Endothelial cell of umbilical vein (primary cell): ENCODE results near the gene SORCS3. TPM values are rescaled to one million over a fixed set of nuclear protein-coding genes. Genes with fewer than 3 reads are reported as not detected.

Experiments
- BruUV-seq: library from RNA; stranded (reverse); fragments of 400-500 nt; replicated peaks from 2 replicates; lab custom pipeline; 2021; lab: Mats Ljungman, UMichigan
- CTCF ChIA-PET: fragments of 300-600, 350-600 bp; sonication (Branson Sonifier 250); formaldehyde crosslinking; loops from one replicate; lab custom pipeline; 2021; ENCODE audit warnings: antibody characterized with exemption, inconsistent platforms; lab: Charles Lee
- POLR2A ChIA-PET: fragments of 300-600, 350-600 bp; sonication (Branson Sonifier 250); formaldehyde crosslinking; loops from one replicate; lab custom pipeline; 2021; ENCODE audit warnings: antibody characterized with exemption, inconsistent platforms; lab: Charles Lee
- DNase-seq: peaks from one replicate; pipeline ENCODE4 v3.0.0-alpha.2; 2011; ENCODE audit warnings: low read depth, low spot score
- FAIRE-seq: peaks from 2 replicates; lab custom pipeline; 2011; peaks lifted over from hg19 to GRCh38; lab: Jason Lieb, UNC
- H2AFZ ChIP-seq: 2 replicates; pipeline ENCODE4 v1.6.0; 2012; ENCODE audit warnings: low read depth, low read length, control low read depth, inconsistent platforms
- H3K27ac ChIP-seq: 2 replicates; pipeline ENCODE4 v1.5.1; 2011; ENCODE audit warnings: low read depth, mild to moderate bottlenecking, control low read depth, low read length, moderate library complexity; ENCODE audit not compliant: insufficient read depth
- H3K27me3 ChIP-seq, 2 experiments: 2 replicates each; pipeline versions ENCODE4 v1.6.0 to v1.6.1; 2011; ENCODE audit warnings: low read length in 2 of 2, mixed read lengths in 1 of 2; ENCODE audit not compliant: control insufficient read depth in 2 of 2, insufficient read depth in 2 of 2
- H3K36me3 ChIP-seq, 2 experiments: 2 replicates in 1 of 2; 3 replicates in 1 of 2; pipeline ENCODE4 v1.5.1; 2011; ENCODE audit warnings: low read length in 2 of 2, mild to moderate bottlenecking in 1 of 2, moderate library complexity in 1 of 2; ENCODE audit not compliant: control insufficient read depth in 2 of 2, insufficient read depth in 2 of 2; ENCODE audit errors: extremely low read depth in 1 of 2
- H3K4me1 ChIP-seq: 3 replicates; pipeline ENCODE4 v1.5.1; 2011; ENCODE audit warnings: mild to moderate bottlenecking, low read length; ENCODE audit not compliant: control insufficient read depth, insufficient read depth; ENCODE audit errors: extremely low read depth
- H3K4me2 ChIP-seq: 2 replicates; pipeline ENCODE4 v1.6.1; 2011; ENCODE audit warnings: low read length, control low read depth, mixed read lengths; ENCODE audit not compliant: insufficient read depth
- H3K4me3 ChIP-seq, 3 experiments: fragments of 200-600 bp in 1 of 3; sonication (generic), shearing (Covaris generic) in 1 of 3; replicated peaks in 1 of 3; 2 replicates each; pipeline ENCODE4 v1.5.1; 2011 to 2016; ENCODE audit warnings: control low read depth in 3 of 3, low read length in 3 of 3, mild to moderate bottlenecking in 2 of 3, inconsistent platforms in 1 of 3, low read depth in 1 of 3, moderate library complexity in 1 of 3; ENCODE audit not compliant: insufficient read depth in 1 of 3
- H3K79me2 ChIP-seq: 2 replicates; pipeline ENCODE4 v1.6.0; 2012; ENCODE audit warnings: low read length, inconsistent platforms; ENCODE audit not compliant: control insufficient read depth, insufficient read depth
- H3K9ac ChIP-seq: replicated peaks from 2 replicates; pipeline ENCODE3; 2011; ENCODE audit warnings: low read length, control low read depth; ENCODE audit not compliant: insufficient read depth; ENCODE audit errors: extremely low read depth
- H3K9me1 ChIP-seq: replicated peaks from 3 replicates; pipeline ENCODE4 v1.6.0; 2011; ENCODE audit warnings: mild to moderate bottlenecking, low read length; ENCODE audit not compliant: control insufficient read depth, insufficient read depth; ENCODE audit errors: extremely low read depth
- H3K9me3 ChIP-seq: replicated peaks from 2 replicates; pipeline ENCODE4 v1.5.1; 2012; ENCODE audit warnings: low read length, inconsistent platforms; ENCODE audit not compliant: control insufficient read depth, insufficient read depth
- H4K20me1 ChIP-seq: replicated peaks from 2 replicates; pipeline ENCODE3; 2011; ENCODE audit warnings: mild to moderate bottlenecking, low read length; ENCODE audit not compliant: control insufficient read depth, insufficient read depth; ENCODE audit errors: extremely low read depth
- EZH2 ChIP-seq: IDR thresholded peaks from 2 replicates; pipeline ENCODE4 v1.6.1; 2012; ENCODE audit warnings: borderline replicate concordance, low read depth, mild to moderate bottlenecking, moderate library complexity, low read length, inconsistent platforms; ENCODE audit not compliant: severe bottlenecking
- FOS ChIP-seq: IDR thresholded peaks from 2 replicates; pipeline ENCODE4 v1.6.1; 2011; ENCODE audit warnings: mild to moderate bottlenecking, low read length, moderate library complexity, borderline replicate concordance; ENCODE audit not compliant: insufficient read depth
- GATA2 ChIP-seq: IDR thresholded peaks from 2 replicates; pipeline ENCODE4 v1.7.0; 2011; ENCODE audit warnings: low read depth, mild to moderate bottlenecking, moderate library complexity, mixed read lengths, low read length; ENCODE audit not compliant: insufficient read length, insufficient read depth
- JUN ChIP-seq: IDR thresholded peaks from 2 replicates; pipeline ENCODE4 v1.6.1; 2011; ENCODE audit warnings: borderline replicate concordance, low read depth; ENCODE audit not compliant: insufficient read length, insufficient read depth
- MYC ChIP-seq: IDR thresholded peaks from one replicate; pipeline ENCODE4 v1.6.1; 2011; ENCODE audit warnings: mild to moderate bottlenecking, low read depth, low read length
- POLR2A ChIP-seq: IDR thresholded peaks from 2 replicates; pipeline ENCODE4 v1.6.1; 2012; ENCODE audit warnings: low read depth, mild to moderate bottlenecking, control low read depth, low read length
- POLR2AphosphoS5 ChIP-seq: IDR thresholded peaks from 2 replicates; pipeline ENCODE4 v1.6.1; 2012; ENCODE audit warnings: low read depth, mild to moderate bottlenecking, control low read depth, low read length, moderate library complexity; ENCODE audit not compliant: insufficient read depth
- dilution Hi-C: fragments of 300-500 bp; cut with MboI; formaldehyde crosslinking; loops from one replicate; pipeline ENCODE4 v1.15.0; 2019; ENCODE audit warnings: low sequenced_read_pairs; ENCODE audit not compliant: extremely low pct_ligation_motif_present
- intact Hi-C: fragments of 100-400 bp; cut with micrococcal nuclease; formaldehyde crosslinking; loops from one replicate; pipeline ENCODE4 v1.10.0; 2022
- polyA plus RNA-seq, 4 experiments: library from polyadenylated mRNA; depleted of rRNA in 3 of 4; stranded (reverse) in 3 of 4; unstranded in 1 of 4; fragments of >200 nt; gene quantifications; 2 replicates each; pipeline versions ENCODE4 v1.2.1 to v1.2.3, GENCODE V29; 2011 to 2012; ENCODE audit warnings: missing spikeins in 1 of 4
- total RNA-seq: library from RNA; stranded (reverse); gene quantifications from 2 replicates; pipeline ENCODE4 v1.2.3, GENCODE V29; 2021
- TF ChIP-seq, protein P1 (sequence below): IDR thresholded peaks from 2 replicates; pipeline ENCODE4 v1.6.1; 2011; ENCODE audit not compliant: insufficient read depth, insufficient read length
- TF ChIP-seq, protein P2 (sequence below), 2 donors: IDR thresholded peaks; 1 replicate in 1 of 2; 2 replicates in 1 of 2; pipeline ENCODE4 v1.5.1; 2011; ENCODE audit warnings: low read length in 2 of 2, mild to moderate bottlenecking in 2 of 2, moderate library complexity in 2 of 2, control low read depth in 1 of 2, inconsistent platforms in 1 of 2, low read depth in 1 of 2; ENCODE audit not compliant: insufficient read depth in 1 of 2; ENCODE audit errors: extremely low read depth in 1 of 2

Gene SORCS3
- total and polyA plus RNA-seq, 2 donors (not counting 3 experiments of a cell fraction or from before 2014, with no cell fraction given): not detected

DNA sequence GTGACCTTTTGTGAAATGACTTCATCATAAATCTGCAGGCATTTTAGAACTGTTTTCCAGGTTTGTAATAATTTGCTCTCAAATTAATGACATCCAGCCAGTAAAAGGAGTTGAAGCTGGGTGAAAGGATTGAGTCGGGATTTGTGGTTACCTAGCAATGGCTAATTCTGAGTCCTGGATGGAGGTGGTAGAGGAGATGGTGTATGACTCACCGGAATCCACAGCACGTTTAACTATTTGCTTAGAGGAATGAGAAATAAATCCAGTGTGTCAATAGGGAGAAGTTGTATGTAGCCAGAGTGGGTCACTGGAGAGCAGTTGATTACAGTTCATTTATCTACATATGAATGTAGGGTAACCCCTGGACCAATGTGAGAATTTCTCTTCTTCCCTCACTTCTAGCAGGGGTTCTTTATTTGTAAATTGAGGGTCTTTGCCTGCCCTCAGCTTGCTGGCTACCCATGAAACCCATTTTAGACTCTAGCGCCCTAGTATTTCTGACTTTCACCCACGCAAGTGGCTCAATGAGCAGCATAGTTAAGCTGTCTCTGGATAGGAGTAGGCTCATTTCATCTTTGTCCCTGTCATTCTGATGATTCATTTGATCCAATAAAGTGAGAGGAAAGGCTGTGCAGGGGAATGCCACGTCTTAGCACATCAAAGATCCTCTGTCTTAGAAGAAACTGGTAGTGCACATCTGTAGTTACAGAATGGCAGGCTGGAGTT is 547.8 kb downstream of the SORCS3 start:
- ChIA-PET POLR2A (no interaction called here), CTCF (no interaction called here)
- dilution Hi-C loops: no loop called here
- Histone ChIP-seq H4K20me1 (no peaks in the 10 kb centered on the region), H2AFZ (no peak overlapping the region), H3K4me3 (no peak overlapping the region), H3K4me2 (no peak overlapping the region), H3K9me3 (peaks cover 4% of the 10 kb centered on the region), H3K9ac (no peak overlapping the region), H3K27me3 (no peaks in the 10 kb centered on the region), H3K27ac (no peak overlapping the region), H3K9me1 (no peaks in the 10 kb centered on the region), H3K79me2 (no peaks in the 10 kb centered on the region), H3K4me1 (no peaks in the 10 kb centered on the region), H3K36me3 (no peaks in the 10 kb centered on the region)
- TF ChIP-seq FOS: no peak
- TF ChIP-seq, protein P1, sequence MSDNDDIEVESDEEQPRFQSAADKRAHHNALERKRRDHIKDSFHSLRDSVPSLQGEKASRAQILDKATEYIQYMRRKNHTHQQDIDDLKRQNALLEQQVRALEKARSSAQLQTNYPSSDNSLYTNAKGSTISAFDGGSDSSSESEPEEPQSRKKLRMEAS: no peak
- no peak for TF ChIP-seq POLR2AphosphoS5
- TF ChIP-seq, protein P2, sequence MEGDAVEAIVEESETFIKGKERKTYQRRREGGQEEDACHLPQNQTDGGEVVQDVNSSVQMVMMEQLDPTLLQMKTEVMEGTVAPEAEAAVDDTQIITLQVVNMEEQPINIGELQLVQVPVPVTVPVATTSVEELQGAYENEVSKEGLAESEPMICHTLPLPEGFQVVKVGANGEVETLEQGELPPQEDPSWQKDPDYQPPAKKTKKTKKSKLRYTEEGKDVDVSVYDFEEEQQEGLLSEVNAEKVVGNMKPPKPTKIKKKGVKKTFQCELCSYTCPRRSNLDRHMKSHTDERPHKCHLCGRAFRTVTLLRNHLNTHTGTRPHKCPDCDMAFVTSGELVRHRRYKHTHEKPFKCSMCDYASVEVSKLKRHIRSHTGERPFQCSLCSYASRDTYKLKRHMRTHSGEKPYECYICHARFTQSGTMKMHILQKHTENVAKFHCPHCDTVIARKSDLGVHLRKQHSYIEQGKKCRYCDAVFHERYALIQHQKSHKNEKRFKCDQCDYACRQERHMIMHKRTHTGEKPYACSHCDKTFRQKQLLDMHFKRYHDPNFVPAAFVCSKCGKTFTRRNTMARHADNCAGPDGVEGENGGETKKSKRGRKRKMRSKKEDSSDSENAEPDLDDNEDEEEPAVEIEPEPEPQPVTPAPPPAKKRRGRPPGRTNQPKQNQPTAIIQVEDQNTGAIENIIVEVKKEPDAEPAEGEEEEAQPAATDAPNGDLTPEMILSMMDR (IDR thresholded peaks at IDR 0.05; ENCODE audit: extremely low read depth in 1 of 2, insufficient read depth in 1 of 2, low read depth in 1 of 2, low read length in 2 of 2): no peak
- TF ChIP-seq JUN: no peak
- no peak for TF ChIP-seq MYC
- TF ChIP-seq GATA2: no peak
- TF ChIP-seq POLR2A: no peak
- no peak for TF ChIP-seq EZH2
- no TSS peak for BruUV-seq
- no peak for DNase-seq
- FAIRE-seq: no peak
- intact Hi-C loops: no loop called here
